GM19193 (cell line): ENCODE measurements around the gene KRT86.

Experiments used
- POLR2A ChIP-seq: IDR thresholded peaks from 4 replicates; pipeline ENCODE4 v1.6.1; 2011; ENCODE audit not compliant: insufficient read depth, insufficient read length; ENCODE audit errors: extremely low read depth

KRT86 gene

DNA sequence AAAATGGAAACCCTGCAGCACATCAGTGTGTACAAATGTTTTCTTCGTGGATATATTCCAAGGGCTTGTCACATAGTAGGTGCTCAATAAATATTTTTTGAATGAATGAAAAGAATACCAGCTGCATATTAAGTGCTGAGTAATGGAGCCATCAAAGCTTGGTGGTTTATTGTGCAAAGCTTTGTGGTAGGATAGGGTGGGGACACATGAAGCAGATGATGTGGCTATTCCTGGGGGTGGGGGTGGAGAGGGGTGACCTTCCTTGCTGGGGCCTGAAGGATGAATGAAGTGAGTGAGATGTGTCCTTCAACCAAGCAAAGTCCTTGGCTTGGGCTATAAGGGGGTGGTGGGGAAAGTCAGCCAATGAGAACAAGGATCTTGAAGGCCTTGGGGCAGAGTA is 21.2 kb downstream of the KRT86 start:
- no peak for TF ChIP-seq POLR2A

DNA sequence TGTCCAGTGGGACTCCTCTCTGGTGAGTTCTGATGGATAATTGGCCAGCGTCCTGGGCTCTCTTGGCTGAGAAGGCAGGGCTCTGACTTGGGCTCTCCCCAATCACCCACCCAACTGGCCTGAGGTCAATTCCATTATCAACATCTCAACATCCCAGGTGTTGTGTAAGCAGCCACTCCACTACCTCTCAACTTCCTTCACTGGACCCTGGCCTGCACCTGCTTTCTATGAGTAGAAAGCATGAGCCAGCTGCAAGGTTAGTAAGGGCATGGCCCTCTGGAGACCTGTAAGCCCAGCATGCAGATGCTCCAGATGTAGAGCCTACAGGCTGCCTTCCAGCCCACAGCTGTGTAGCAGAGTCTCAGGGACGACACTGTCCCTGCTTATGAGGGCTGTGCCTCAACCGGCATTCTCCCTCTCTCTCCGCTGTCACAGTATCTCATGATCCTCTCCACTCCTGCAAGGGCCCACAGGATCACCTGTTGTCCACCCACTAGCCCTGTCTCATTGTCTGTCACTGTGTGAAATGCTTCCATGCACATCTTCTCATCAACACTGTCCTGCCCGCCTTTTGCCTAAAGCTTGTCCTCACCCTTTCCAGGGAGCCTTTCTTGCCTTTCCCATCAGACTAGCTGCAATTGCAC is 22.2 kb downstream of the KRT86 start:
- TF ChIP-seq POLR2A, result no peak

DNA sequence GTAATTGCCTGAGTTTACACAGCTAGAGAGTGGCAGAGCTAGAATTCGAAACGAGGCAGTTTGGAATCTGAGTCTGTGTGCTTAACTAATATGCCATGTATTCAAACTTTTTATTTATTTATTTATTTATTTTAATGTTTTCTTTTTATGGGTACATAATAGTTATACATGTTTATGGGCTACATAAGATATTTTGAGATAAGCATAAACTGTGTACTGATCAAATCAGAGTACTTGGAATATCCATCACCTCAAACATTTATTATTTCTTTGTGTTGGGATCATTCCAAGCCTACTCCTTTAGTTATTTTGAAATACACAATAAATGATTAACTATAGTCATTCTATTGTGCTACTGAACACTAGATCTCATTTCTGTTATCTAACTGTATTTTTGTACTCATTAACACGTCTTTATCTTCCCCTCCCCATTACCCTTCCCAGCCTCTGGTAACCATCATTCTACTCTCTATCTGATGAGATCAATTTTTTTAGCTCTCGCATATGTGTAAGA is 24.3 kb downstream of the KRT86 start:
- no peak for TF ChIP-seq POLR2A

DNA sequence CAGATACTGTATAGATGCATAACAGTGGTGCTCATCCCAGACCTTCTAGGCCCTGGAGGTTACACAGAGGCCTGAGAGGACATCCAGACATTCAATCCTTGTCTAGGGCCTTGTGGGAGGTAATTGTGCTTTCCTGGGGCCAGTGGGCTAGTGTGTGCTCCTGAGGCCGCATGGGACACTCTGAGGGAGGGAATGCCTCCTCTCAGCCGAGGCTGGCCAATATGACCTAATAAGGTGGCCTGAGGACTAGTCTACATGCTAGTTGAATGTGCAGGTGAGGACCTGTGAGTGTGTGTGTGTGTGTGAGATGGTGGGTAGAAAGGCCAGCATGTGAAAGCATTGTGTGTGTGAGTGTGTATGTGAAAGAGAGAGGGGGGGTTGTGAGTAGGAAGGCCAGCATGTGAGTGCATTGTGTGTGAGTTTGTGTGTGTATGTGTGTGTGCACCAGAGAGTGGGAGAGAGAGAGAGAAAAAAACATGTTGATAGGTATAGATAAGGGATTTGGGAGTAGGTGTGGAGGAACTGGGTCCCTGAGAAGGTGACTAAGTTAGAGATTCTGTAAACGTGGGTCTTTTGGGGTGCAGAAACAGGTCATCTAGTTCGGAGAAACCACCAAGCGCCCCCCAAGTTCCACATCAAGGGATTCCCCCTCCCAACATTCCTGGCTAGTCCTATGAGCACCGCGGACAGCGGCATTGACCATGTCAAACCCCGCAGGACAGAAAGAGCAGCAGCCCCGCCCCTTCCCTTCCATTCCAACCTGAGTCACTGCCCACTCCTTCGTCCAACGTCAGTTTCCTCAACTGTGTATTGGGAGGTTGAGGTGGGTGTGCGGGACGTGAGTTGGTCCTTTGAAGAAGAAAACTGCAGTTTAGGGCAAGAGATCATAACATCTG is 26.6 kb downstream of the KRT86 start:
- TF ChIP-seq POLR2A, result no peak

DNA sequence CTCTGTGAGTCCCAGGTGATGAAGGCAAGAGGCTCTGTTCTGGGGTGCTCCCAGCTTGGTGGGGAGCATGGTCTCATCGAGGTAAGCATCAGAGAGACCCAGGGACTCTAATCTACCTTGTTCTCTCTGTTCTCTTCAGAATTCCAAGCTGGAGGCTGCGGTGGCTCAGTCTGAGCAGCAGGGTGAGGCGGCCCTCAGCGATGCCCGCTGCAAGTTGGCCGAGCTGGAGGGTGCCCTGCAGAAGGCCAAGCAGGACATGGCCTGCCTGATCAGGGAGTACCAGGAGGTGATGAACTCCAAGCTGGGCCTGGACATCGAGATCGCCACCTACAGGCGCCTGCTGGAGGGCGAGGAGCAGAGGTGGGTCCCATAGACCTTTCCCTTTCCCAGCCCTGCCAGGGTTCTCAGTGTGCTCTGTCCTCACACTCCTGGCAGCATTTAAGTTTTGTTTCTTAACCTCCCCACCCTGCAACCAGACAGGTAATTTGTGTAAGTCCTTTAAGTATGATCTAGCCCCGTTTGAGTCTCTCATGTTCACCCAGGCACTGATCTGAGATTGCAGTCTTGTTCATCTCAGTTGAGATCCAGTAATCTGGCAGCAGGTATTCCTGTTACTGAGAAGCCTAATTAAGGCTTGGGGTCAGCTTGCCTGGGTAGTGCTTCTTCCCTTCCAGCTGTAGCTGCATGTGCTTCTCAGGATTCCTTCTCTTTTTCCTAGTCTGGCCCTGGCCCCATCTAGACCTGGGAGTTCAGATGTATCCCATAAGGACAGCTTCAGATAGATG is 31.7 kb downstream of the KRT86 start:
- no peak for TF ChIP-seq POLR2A

DNA sequence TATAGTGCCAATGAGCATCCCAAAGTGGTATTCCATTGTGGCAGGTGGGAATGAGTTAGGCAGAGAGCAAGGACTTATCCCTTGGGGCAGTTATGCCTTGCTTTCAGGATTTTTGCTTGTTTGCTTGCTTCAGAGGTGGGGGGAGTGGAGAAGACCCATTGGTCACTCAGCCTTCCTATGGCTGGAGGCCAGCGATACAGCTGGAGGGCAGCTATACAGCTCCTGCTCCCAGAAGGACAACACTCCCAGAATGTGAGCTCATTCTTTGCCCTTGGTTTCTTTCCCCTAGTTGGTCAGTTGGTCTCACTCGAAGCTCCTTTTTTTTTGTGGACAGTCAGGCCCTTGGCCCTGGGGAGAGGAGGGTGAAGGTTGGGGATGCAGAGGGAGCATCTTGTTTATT is 32.3 kb downstream of the KRT86 start:
- no peak for TF ChIP-seq POLR2A

DNA sequence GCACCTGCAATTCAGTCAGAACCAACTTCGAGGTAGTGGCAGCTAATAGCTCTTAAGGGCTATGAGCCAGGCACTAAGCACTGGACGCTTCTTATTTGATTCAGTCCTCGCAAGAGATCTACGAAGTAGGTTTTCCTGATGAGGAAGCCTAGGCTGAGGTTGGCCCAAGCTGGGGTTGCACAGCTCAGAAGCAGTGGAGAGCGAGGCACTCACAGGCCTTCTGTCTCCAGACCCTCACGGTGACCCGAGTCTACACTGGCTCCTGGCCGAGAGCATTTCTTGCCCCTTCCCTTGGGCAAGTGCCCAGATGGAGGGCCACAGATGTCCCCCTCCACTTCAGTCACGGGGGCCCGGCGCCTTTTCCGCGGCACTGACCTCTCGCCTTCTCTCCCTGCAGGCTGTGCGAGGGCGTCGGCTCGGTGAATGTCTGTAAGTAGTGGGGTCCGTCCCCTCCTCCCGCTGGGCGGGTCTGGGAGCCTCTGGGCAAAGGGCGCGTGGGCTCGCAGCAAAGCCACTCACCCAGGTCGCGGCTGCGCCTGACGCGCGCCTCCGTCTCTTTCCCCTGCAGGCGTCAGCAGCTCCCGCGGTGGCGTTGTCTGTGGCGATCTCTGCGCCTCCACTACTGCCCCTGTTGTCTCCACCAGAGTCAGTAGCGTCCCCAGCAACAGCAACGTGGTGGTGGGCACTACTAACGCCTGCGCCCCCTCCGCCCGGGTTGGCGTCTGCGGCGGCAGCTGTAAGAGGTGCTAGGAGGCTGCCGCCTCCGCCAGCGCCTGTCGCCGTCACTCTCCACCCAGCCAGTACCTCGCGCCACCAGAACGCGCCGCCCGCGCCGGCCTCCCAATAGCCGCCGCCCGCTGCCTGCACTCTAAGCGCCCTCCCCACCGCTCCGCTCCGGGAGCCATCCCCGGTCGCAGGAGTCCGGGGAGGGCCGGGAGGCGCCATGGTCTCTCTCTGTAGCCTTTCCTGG is 33.7 kb downstream of the KRT86 start:
- TF ChIP-seq POLR2A, result no peak

DNA sequence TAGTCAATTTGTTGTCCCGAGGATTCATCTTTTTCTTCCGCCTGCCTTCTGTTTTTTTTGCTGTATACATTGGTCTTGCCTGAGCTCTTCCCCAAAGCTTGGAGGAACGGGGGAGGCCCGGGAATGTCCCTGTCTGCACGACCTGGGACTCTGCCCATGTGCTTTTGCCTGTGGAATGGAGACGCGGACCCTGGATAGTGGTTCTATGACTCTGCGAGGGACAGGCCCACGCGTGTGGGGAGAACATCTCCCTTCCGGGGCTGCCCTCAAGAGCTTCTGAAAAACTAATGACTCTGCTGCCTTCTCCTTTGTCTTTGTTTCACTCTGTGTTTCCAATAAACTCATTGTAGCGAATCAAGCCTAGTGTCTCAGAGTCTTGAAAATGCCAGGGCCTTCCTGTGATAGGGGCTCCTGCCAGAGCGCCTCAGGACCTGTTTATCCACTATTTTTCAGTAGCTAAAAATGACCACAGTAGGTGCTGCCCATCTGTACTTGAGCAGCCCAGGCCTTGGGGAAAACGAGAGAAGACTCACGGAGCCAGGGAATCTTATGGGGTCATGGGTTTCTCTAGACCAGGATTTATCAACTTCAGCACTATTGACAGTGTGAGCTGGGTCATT is 34.5 kb downstream of the KRT86 start:
- TF ChIP-seq POLR2A, result no peak

DNA sequence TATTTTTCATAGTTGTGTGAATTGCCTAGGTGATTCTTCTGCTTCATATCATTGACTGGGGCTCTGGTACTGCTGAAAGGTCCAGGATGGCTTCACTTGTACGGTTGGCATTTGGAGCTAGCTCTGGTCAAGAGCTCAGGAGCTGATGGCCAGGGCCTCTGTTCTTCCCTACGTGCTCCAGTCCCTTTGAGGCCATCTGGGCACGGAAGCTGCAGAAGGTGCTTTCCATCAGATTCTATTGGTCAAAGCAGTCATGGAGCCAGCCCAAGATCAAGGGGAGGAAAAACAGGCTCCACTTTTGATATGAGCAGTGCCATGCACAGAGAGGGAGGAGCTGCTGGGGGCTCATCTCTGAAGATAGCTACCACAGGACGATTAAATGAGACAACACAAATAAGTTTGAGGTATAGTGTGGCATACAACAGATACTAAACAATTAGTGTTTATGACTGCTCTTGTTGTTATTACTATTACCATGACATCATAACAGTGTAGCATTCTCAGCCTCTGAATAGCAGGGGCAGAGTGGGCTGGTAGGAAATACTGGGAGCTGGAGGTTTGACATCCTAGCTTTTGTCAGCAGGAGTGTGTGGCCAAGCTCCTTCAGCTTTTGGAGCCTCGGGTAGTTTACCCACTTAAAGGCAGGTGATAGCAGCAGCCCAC is 36.3 kb downstream of the KRT86 start:
- TF ChIP-seq POLR2A, result no peak

DNA sequence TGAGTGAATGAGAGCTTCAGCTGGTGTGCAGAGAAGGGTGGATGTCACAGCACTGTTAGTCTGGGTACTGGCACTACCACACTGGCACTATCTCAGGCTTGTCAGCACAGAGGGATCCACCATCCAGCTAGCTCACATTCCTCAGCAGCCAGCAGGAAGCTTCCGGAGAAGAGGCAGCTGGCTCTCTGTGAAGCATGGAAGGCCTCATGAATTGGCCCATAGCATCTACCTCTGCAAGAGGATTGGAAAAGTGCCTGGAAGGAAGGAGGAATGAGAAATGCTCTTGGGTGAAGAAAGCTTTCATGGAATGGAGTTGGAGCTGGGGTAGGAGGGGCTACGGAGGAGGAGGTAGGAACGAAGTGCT is 36.8 kb downstream of the KRT86 start:
- TF ChIP-seq POLR2A, result no peak

DNA sequence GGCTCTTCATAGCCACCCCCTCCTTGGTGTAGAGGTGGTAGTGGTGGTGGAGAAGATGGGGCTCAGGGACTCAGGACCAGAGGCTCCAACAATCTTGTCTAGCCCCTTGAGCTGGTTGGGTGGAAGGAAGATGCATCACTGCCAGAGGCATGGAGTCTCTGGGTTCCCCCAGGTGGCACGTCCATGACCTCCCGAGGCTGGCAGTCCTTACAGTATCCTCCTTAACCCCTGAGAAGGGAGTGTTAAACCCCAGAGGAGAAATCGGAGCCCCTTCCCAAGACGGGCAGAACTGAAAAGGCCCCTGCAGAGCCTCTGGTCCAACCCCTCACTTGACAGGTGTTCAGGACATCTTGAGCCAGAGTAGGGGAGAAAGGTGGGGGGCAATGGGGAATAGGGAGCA is 37.6 kb downstream of the KRT86 start:
- TF ChIP-seq POLR2A, result no peak

DNA sequence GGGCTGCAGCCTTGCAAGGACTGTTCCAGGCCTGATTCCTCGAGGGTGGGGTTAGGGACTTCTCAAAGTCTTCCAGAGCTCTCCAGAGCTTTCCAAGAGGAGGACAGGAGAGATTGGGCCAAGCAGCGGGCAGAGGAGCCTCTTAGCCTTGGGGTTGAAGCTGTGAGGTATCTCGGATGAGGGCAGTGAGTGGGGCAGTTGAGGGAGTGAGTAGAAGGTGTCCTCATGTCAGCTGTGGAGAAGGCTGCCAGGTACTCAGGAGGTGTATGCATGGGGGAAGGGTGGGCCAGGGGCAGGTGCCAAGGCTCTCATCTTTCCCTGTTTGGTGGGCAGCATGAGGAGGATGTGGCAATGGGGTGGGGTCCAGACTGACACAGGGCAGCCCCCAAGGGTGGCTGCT is 39.0 kb downstream of the KRT86 start:
- no peak for TF ChIP-seq POLR2A

DNA sequence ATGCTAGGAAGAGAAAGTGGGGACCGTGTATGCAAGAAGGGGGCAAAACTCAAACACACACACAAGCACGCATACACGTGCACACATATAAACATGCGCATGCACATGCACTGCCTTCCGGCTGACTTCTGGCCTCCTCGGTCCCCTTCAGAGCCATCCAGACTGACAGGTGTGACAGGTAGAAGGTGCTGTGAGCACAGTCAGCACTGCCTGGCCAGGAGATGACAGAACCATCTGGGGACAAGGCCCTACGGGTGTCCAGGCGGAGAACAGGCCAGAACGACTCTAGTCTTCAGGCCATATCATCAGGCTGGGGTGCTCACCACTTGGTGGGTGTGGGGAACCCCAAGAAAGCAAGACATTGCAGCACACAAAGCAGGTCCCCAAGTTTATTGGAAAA is 39.5 kb downstream of the KRT86 start:
- TF ChIP-seq POLR2A, result no peak
